Neural cell (in vitro differentiated cells): ENCODE measurements around the gene TXNDC16. TPM values are rescaled to one million over a fixed set of nuclear protein-coding genes. Genes with fewer than 3 reads are reported as not detected.

Experiments
- H2AFZ ChIP-seq: fragments of 200-600, 300-800 bp; sonication (generic), shearing (Covaris generic); 2 replicates; pipeline ENCODE4 v1.6.0; 2014; ENCODE audit warnings: low read depth, mild to moderate bottlenecking, antibody characterized with exemption, low read length, moderate library complexity
- H3F3A ChIP-seq: fragments of 200-600 bp; shearing (Covaris generic); 2 replicates; pipeline ENCODE4 v1.6.1; 2016; ENCODE audit warnings: mild to moderate bottlenecking, moderate library complexity, mixed read lengths, antibody characterized with exemption, low read length; ENCODE audit not compliant: insufficient read depth, poor library complexity, severe bottlenecking
- H3K27ac ChIP-seq: fragments of 200-600, 300-800 bp; sonication (generic), shearing (Covaris generic); 2 replicates; pipeline ENCODE4 v1.5.1; 2014; ENCODE audit warnings: mild to moderate bottlenecking, low read length, moderate library complexity
- H3K27me3 ChIP-seq: fragments of 300-800, 200-600 bp; sonication (generic), shearing (Covaris generic); 2 replicates; pipeline ENCODE4 v1.6.0; 2014; ENCODE audit warnings: mild to moderate bottlenecking, low read depth, low read length, moderate library complexity; ENCODE audit not compliant: insufficient read depth
- H3K36me3 ChIP-seq: fragments of 300-800, 200-600 bp; sonication (generic), shearing (Covaris generic); 2 replicates; pipeline ENCODE4 v1.5.1; 2014; ENCODE audit warnings: mild to moderate bottlenecking, antibody characterized with exemption, low read length, moderate library complexity; ENCODE audit not compliant: insufficient read depth
- H3K4me2 ChIP-seq: fragments of 300-800, 200-600 bp; sonication (generic), shearing (Covaris generic); 2 replicates; pipeline ENCODE4 v1.6.0; 2014; ENCODE audit warnings: mild to moderate bottlenecking, low read length
- H3K4me3 ChIP-seq: fragments of 300-800, 200-600 bp; sonication (generic), shearing (Covaris generic); 2 replicates; pipeline ENCODE4 v1.5.1; 2014; ENCODE audit warnings: mild to moderate bottlenecking, low read length, moderate library complexity
- H3K79me2 ChIP-seq: fragments of 200-600 bp; shearing (Covaris generic); replicated peaks from 2 replicates; pipeline ENCODE4 v1.6.0; 2014; ENCODE audit warnings: mild to moderate bottlenecking, low read length, moderate library complexity; ENCODE audit not compliant: insufficient read depth
- H3K9ac ChIP-seq: fragments of 300-800, 200-600 bp; sonication (generic), shearing (Covaris generic); 2 replicates; pipeline ENCODE4 v1.6.1; 2016; ENCODE audit warnings: mild to moderate bottlenecking, low read length, mixed read lengths
- H3K9me2 ChIP-seq: fragments of 200-600 bp; shearing (Covaris generic); 2 replicates; pipeline ENCODE4 v1.6.1; 2016; ENCODE audit warnings: mild to moderate bottlenecking, low read length, mixed read lengths; ENCODE audit not compliant: insufficient read depth
- H3K9me3 ChIP-seq: fragments of 200-600, 300-800 bp; sonication (generic), shearing (Covaris generic); 2 replicates; pipeline ENCODE4 v1.6.1; 2016; ENCODE audit warnings: mild to moderate bottlenecking, mixed run types, low read length, moderate library complexity, mixed read lengths
- H4K20me1 ChIP-seq: fragments of 200-600 bp; shearing (Covaris generic); 2 replicates; pipeline ENCODE4 v1.6.1; 2016; ENCODE audit warnings: mild to moderate bottlenecking, mixed run types; ENCODE audit not compliant: insufficient read depth
- EP300 ChIP-seq: fragments of 450-650 bp; conservative IDR thresholded peaks from 2 replicates; pipeline ENCODE4 v1.6.1; 2014; ENCODE audit warnings: antibody characterized with exemption, mild to moderate bottlenecking, moderate library complexity; ENCODE audit not compliant: poor library complexity, severe bottlenecking
- EZH2 ChIP-seq: fragments of 200-600, 300-800 bp; shearing (Covaris generic), sonication (generic); IDR thresholded peaks from 2 replicates; pipeline ENCODE4 v1.6.1; 2014; ENCODE audit warnings: antibody characterized with exemption, low read length, borderline replicate concordance, mild to moderate bottlenecking; ENCODE audit not compliant: insufficient read depth, poor library complexity, severe bottlenecking
- MXI1 ChIP-seq: fragments of 450-650 bp; conservative IDR thresholded peaks from 2 replicates; pipeline ENCODE4 v1.6.1; 2014; ENCODE audit warnings: antibody characterized with exemption, mild to moderate bottlenecking; ENCODE audit not compliant: poor library complexity, severe bottlenecking
- POLR2AphosphoS5 ChIP-seq: IDR thresholded peaks from 2 replicates; pipeline ENCODE4 v1.6.1; 2012
- RAD21 ChIP-seq: fragments of 450-650 bp; conservative IDR thresholded peaks from 2 replicates; pipeline ENCODE4 v1.6.1; 2014; ENCODE audit warnings: antibody characterized with exemption, mild to moderate bottlenecking, moderate library complexity
- SMC3 ChIP-seq: fragments of 450-650 bp; conservative IDR thresholded peaks from 2 replicates; pipeline ENCODE4 v1.6.1; 2014; ENCODE audit warnings: antibody characterized with exemption, mild to moderate bottlenecking, moderate library complexity; ENCODE audit not compliant: poor library complexity
- TAF1 ChIP-seq: IDR thresholded peaks from 2 replicates; pipeline ENCODE4 v1.6.1; 2012; ENCODE audit warnings: low read depth
- polyA plus RNA-seq: library from polyadenylated mRNA; depleted of rRNA; stranded (reverse); fragments of >200 nt; gene quantifications from 2 replicates; pipeline ENCODE4 v1.2.3, GENCODE V29; 2014
- TF ChIP-seq, protein P1 (sequence below): IDR thresholded peaks from 2 replicates; pipeline ENCODE4 v1.6.1; 2012; ENCODE audit warnings: borderline replicate concordance
- TF ChIP-seq, protein P2 (sequence below): fragments of 450-650 bp; IDR thresholded peaks from 2 replicates; pipeline ENCODE4 v1.5.1; 2014; ENCODE audit warnings: antibody characterized with exemption, mild to moderate bottlenecking, moderate library complexity; ENCODE audit not compliant: poor library complexity, severe bottlenecking

Gene TXNDC16
- polyA plus RNA-seq, 1 donor from 2014 or later, result 58.4 TPM

DNA sequence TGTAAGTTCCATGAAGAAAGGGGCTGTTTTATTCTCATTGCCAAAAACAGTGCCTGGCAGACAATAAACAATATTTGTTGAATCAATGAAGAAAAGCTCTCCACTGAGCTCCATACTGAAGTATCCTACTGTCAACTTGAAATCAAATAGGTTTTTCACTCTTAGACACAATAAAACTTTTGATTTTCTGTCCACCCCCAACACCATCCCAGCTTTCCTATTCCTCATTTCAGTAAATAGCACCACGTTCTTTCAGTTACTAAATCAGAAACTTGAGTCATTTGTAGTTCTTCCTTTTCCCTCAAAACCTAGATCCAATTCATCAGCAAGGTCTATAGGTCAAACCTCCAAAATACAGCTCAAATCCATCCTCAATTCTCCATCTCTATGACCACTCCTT, 124.8 kb downstream of the TXNDC16 start:
- Histone ChIP-seq H3K27ac (no peak overlapping the region), H3K4me3 (no peak overlapping the region)

DNA sequence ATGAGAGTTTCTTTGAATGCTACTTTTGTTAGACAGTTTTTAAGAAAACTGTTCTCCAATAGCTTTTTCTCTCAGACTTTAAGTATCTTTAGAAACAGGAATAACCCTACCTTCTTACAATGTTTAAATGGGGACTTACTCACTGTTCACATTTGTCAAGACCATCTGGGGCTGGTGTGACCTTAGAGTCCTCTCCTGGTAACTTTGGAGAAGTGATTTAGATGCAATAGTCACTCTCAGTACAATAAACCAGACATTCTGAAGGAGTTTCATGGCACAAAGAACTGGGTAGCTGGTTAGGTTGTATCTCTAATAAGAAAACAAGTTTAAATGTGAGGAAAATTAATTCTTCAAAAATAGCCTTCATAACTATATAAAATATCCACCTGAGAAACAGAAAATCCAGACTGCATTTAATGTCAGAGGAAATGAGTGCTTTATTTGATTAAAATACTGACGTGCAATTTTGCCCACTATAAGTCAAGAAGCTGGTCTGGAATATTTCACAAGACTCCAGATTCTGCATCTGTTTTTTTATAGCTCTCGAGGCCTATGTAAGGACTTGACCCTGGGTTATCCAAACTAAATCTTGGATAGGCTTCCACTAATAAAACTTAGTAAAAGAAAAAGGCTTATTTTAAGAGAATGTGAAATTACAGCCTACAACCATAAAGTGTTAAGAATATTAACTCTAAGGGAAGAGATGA, 129.5 kb downstream of the TXNDC16 start:
- H3K9me2 ChIP-seq, result no peaks in the 10 kb centered on the region
- no peaks in the 10 kb centered on the region for H3K79me2 ChIP-seq
- H3F3A ChIP-seq, result no peaks in the 10 kb centered on the region
- H3K27me3 ChIP-seq, result no peaks in the 10 kb centered on the region
- no peaks in the 10 kb centered on the region for H3K36me3 ChIP-seq
- H2AFZ ChIP-seq, result no peak overlapping the region
- no peak overlapping the region for H3K4me2 ChIP-seq
- H3K9ac ChIP-seq, result no peak overlapping the region
- TF ChIP-seq, protein P1, sequence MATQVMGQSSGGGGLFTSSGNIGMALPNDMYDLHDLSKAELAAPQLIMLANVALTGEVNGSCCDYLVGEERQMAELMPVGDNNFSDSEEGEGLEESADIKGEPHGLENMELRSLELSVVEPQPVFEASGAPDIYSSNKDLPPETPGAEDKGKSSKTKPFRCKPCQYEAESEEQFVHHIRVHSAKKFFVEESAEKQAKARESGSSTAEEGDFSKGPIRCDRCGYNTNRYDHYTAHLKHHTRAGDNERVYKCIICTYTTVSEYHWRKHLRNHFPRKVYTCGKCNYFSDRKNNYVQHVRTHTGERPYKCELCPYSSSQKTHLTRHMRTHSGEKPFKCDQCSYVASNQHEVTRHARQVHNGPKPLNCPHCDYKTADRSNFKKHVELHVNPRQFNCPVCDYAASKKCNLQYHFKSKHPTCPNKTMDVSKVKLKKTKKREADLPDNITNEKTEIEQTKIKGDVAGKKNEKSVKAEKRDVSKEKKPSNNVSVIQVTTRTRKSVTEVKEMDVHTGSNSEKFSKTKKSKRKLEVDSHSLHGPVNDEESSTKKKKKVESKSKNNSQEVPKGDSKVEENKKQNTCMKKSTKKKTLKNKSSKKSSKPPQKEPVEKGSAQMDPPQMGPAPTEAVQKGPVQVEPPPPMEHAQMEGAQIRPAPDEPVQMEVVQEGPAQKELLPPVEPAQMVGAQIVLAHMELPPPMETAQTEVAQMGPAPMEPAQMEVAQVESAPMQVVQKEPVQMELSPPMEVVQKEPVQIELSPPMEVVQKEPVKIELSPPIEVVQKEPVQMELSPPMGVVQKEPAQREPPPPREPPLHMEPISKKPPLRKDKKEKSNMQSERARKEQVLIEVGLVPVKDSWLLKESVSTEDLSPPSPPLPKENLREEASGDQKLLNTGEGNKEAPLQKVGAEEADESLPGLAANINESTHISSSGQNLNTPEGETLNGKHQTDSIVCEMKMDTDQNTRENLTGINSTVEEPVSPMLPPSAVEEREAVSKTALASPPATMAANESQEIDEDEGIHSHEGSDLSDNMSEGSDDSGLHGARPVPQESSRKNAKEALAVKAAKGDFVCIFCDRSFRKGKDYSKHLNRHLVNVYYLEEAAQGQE, result no peak
- no peak for TF ChIP-seq MXI1
- TF ChIP-seq SMC3, result no peak
- no peak for TF ChIP-seq EP300
- H3K9me3 ChIP-seq, result no peaks in the 10 kb centered on the region
- H3K4me3 ChIP-seq, result no peak overlapping the region
- no peaks in the 10 kb centered on the region for H4K20me1 ChIP-seq
- H3K27ac ChIP-seq, result no peak overlapping the region

More for the DNA sequence above, 124.8 kb downstream of the TXNDC16 start:
- Histone ChIP-seq H3K9ac (no peak overlapping the region), H3K27me3 (no peaks in the 10 kb centered on the region), H3K79me2 (no peaks in the 10 kb centered on the region), H3K9me3 (no peaks in the 10 kb centered on the region), H4K20me1 (no peaks in the 10 kb centered on the region), H3K36me3 (no peaks in the 10 kb centered on the region), H2AFZ (no peak overlapping the region), H3K4me2 (no peak overlapping the region), H3K9me2 (no peaks in the 10 kb centered on the region), H3F3A (no peaks in the 10 kb centered on the region)
- no peak for TF ChIP-seq EP300
- no peak for TF ChIP-seq TAF1
- no peak for TF ChIP-seq EZH2
- TF ChIP-seq, protein P1, result no peak
- no peak for TF ChIP-seq POLR2AphosphoS5
- TF ChIP-seq RAD21, result no peak
- TF ChIP-seq, protein P2, sequence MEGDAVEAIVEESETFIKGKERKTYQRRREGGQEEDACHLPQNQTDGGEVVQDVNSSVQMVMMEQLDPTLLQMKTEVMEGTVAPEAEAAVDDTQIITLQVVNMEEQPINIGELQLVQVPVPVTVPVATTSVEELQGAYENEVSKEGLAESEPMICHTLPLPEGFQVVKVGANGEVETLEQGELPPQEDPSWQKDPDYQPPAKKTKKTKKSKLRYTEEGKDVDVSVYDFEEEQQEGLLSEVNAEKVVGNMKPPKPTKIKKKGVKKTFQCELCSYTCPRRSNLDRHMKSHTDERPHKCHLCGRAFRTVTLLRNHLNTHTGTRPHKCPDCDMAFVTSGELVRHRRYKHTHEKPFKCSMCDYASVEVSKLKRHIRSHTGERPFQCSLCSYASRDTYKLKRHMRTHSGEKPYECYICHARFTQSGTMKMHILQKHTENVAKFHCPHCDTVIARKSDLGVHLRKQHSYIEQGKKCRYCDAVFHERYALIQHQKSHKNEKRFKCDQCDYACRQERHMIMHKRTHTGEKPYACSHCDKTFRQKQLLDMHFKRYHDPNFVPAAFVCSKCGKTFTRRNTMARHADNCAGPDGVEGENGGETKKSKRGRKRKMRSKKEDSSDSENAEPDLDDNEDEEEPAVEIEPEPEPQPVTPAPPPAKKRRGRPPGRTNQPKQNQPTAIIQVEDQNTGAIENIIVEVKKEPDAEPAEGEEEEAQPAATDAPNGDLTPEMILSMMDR, result no peak
- TF ChIP-seq MXI1, result no peak
- no peak for TF ChIP-seq SMC3
